ENCODE measurements around the gene RIPK1.

Gene RIPK1

DNA sequence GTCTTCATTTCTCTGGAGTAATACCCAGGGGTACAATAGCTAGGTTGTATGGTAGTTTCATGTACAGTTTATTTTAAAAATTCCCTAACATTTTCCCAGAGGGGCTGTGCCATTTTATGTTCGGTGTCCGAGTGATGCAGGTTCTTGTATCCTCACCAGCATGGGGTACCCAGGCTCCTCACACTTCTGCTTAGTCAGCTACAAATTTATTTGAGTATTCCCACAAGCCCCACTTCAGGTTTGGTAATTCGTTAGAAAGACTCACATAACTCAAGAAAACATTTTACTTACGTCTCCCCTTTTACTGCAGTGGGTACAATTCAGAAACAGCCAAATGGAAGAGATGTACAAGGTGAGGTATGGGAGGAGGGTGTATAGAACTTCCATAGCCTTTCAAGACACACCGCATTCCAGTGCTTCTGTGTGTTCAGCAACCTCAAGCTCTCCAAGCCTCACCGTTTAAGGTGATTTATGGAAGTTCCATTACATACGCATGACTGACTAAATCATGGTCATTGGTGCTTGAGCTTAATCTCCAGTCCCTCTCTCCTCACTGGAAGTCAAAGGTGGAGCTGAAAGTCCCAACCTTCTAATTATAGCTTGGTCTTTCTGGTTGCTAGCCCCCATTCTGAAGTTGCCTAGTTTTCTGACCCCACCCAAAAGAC lies 18.1 kb downstream of the RIPK1 start:
- DNase-seq = no peak

DNA sequence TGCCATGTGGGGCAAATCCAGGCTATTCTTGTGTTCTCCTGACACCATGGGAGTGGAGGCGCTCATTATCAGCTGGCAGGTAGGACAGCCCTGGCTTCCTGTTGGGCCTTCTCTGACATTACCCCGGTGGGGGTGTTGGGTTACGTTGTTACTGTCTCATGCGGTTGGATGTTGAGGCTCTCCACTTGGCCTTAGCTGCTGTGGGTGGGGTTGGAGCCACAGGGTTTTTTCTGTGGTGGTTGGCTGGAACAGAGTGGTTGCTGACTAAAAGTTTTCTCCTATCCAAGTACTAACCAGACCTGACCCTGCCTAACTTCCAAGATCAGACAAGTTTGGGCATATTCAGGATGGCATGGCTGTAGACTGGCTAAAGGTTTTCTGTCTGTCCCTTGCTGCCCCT lies 20.2 kb downstream of the RIPK1 start:
- DNase-seq = no peak

DNA sequence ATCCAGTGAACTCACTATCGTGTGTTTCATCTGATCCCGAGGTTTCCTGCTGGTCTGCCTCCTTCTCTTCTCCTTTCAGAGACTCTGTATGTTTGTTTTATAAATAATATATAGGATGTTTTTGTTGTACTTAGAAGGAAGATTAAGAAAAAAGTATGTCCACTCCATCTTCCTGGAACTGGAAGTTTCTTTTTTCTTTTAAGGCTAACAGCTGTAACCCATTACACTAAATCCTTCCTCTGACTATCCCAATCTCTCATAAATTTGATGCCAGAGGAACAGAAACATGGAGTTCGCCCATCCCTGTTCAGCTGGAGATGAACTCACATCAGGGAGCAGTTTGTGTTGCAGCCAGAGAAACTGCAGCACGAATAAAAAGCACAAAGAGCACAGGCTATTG lies 20.7 kb downstream of the RIPK1 start:
- no peak for DNase-seq

DNA sequence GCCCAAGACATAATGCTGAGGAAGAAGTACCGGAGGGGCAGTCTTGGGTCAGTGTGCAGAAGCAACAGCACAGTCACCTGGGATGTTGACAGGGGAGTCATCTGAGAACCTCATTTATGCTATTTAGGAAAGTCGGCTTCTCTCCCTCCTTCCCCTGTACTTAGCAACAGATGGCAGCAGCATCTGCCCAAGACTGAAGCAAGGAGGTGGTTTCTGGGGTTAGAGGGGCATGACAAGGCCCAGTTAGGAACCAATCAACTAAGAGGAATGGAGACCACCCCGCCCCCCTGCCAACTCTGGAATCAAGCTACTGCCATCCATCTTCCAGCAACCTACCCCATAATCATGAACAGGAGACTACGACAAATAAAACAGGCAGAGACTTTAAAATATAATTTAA lies 21.7 kb downstream of the RIPK1 start:
- no peak for DNase-seq

DNA sequence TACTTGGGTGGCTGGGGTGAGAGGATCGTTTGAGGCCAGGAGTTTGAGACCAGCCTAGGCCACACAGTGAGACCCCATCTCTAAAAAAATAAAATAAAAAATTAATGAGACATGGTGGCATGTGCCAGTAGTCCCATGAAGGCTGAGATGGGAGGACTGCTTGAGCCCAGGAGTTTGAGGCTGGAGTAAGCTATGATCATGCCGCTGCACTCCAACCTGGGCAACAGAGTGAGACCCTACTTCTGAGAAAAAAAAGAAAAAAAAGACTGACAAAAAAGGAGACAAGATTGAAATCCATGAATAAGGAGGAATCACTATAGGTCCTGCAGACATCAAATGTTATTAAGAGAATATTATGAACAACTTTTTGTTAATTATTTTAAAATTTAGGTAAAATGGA lies 26.5 kb downstream of the RIPK1 start:
- no peak for DNase-seq

DNA sequence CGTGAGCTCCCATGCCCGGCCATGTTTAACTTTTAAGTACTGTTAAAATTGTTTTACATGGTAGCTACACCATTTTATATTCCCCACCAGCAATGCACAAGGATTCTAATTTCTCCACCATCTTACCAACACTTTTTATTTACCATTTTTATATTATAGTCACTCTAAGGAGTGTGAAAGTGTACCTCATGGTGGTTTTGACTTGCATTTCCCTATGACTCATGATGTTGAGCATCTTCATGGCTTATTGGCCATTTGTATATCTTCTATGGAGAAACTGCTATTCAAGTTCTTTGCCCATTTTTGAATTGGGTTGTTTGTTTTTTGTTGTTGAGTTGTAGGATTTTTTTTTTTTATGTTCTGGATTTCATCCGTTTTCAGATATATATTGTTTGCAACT lies 34.6 kb downstream of the RIPK1 start:
- no peak for DNase-seq

DNA sequence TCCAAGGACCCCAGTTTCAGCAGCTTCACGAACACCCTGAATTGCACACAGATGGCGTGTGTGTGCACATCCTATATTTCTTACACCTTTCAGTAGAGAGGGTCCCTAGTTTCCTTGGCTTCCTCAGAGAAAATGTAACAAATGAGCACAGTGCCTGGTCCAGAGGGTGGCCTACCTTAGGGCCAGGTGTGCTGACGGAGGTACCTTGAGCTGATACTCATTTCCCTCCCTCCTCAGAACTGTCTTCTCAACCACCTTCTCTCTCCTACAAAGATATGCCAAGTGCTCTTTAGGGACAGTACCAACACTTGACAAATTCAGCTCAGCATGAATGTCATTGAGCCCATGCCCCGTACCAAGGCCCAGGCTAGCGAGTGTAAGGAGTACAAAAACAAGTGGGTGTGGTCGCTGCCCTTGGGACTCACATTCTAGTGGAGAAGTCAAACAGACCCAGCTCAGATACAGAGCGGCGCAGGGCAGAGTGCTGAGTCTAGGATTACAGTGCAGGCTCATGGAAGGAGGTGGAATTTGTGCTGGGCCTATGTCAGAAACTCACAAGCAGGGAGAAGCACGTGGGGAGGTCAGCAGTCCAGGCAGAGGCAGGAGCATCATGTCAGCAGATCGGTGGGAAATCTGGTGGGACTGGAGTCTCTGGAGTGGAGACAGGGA lies 40.6 kb downstream of the RIPK1 start:
- DNase-seq = no peak

DNA sequence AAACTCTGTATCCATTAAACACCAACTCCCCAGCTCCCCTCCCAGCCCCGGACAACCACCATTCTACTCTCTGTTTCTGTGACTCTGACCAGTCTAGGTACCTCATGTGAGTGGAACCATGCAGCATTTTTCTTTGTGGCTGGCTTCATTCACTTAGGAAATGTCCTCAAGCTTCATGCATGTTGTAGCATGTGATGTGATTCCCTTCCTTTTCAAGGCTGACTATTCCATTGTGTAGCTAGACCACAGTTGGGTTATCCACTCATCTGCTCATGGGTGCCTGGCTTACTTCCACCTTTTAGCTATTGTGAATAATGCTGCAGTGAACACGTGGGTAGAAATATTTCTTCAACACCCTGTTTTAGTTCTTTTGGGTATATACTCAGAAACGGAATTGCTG lies 41.5 kb downstream of the RIPK1 start:
- no peak for DNase-seq

DNA sequence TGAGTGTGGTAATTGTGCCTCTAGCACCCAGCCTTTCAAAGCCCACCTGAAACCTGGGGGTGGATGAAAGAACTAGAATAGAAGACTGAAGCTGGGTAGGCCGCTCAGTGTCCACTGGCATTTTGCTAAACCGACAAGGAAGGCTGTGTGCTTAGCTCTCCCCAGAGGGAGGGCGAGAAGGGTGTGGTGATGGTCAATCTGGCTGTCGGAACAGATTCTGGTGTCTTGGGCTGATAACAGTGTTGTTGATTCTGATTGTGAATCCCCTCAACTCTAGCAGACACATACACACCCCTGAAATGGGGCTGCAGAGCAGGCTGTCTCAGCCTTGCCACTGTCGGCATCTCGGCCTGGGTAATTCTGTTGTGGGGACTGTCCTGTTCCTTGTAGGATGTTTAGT lies 46.1 kb downstream of the RIPK1 start:
- DNase-seq = no peak

DNA sequence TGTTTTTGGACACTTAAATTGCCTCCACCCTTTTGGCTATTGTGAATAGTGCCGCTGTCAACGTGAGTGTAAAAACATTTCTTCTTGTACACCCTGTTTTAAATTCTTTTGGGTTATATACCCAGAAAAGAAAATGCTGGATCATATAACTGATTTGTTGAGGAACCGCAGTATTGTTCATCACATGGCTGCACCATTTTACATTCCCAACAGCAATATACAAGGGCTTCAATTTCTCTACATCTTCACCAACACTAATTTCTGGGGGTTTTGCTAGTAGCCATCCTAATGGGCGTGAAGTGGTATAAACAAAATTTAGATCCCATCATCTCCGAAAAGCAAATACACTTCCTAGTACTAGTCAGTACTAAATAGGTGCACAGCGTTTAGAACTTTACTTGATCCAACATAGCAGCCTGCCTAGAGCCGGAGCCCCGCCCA lies 49.6 kb downstream of the RIPK1 start:
- DNase-seq = no peak

DNA sequence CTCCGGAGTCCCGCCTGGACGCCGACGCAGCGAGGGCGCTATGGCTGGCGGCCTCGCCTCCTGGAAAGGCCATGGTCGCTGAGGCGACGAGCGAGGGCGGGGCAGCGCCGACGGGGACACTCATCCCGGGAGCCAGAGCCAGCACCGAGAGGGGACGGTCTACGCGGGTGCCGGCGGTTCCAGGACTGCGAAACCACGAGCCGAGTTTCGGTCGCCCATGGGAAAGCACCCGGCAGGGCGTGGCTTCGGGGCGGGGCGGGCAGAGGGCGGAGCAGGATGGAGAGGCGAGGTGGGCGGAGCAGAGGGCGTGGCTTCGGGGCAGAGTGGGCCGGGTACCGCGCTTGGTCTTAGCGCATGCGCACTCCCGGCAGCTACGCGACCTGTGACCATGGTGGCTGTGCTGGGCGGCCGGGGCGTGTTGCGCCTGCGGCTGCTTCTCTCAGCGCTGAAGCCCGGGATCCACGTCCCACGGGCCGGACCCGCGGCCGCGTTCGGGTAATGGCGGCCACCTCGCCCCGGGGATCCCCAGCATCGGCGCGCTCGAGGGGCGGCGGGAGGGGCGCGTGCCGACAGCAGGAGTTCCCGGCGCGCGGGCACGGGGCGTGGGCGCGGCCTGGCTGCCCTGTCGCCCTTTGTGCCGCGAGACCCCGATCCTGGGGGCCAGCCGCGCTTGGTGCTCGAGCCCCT lies 50.2 kb downstream of the RIPK1 start, which contains the start of gene BPHL:
Gene BPHL, plus strand, starts transcription at position 359 of the 687 bp plus-strand sequence. Its CDS starts 30 bp downstream, at position 389.
- DNase-seq = peak; percentile 85 to 96

DNA sequence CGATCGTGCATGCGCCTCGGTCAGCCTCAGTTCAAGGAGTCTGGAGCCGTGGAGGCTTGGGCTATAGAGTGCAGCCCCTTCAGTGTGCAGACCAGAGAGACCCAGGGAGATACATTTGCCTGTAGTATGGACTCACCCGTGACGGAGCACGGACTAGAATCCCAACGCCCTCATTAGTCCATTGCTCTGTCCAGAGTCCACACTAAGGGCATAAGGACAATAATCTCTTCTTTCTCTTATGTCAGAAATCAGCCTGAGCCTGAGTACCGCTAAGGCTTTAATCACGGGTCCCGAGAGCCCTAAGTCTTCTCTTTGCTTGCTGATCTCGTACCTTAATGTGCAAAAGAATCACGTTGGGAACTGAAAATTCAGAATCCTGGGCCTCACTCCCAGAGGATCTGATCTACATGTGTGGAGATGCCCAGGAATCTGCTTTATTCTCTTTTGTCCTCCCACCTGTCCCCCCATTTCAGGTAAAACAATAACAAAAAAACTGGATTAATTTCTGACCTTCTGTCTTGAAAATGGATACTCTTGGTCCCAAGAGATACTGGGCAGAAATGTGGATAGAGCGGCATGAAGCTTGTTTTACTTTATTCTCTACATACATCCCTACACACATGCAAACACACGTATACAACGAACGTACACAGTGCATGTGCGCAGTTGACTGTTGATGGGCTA lies 50.9 kb downstream of the RIPK1 start:
- no peak for DNase-seq

DNA sequence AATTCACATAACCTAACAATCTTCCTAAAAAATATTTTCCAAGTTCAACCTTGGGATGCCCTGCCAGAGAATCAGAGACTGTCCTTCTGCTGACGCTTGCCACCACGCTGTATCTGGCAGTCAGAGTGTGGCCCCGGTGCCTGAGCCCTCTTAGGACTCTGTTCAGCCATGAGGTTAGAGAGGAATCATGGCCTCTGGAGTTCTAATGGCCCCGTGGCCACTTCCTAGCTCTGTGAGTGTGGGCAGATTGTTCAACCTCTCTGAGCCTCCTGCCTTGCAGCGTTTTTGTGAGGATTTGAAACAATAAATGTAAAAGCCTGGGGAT lies 52.4 kb downstream of the RIPK1 start:
- no peak for DNase-seq

DNA sequence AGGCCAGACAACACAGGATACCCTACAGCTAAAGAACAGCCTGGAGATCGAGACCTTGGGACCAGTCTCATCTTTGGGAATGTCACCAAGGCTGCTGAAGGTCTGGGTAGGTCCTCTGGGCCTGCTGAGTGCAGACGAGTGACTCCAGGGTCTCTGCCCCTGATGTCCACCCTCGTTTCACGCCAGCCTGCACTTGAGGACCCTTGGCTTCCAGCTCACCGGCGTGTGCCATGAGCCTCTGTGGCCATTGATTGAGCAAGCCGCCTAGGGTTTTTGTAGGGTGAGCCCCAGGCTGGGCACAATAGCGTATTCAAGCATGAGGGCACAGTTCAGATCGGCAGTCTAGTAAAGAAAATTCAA lies 54.5 kb downstream of the RIPK1 start:
- no peak for DNase-seq

DNA sequence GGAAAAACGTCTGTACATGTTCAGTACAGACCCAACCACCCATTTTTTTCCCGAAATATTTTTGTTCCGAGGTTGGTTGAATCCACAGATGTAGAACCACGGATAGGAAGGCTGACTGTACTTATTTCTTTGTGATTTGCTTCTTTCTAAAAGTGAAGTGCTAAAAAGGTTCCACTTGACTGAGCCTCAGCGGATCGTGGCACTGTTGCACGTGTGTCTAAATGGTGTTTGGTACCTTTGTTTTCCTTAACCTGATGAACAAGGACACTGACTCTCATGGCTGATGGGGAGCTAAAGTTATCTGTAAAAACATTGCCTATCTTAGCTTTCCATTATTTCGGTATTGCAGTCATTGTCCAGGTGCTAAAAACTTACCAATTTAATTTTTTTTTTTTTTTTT lies 56.4 kb downstream of the RIPK1 start:
- DNase-seq = no peak

DNA sequence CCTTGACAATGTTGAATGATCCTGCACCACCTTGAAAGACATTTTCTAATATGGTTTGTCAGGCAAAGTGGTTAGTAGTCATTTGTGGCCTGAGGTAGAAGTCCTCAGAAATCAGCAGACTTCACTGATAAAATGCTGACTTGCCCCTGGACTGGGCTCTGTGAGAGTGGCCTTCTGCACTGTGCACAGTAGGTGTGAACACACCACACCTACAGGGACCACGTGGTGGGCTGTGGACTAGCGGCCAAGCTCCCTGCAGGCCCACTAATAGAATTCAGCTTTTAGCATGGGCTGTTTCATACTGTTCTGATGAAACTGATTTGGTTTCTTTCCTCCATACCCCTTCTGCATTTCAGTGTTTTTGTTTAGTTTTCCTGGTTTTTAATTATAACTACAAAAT lies 57.5 kb downstream of the RIPK1 start:
- no peak for DNase-seq

DNA sequence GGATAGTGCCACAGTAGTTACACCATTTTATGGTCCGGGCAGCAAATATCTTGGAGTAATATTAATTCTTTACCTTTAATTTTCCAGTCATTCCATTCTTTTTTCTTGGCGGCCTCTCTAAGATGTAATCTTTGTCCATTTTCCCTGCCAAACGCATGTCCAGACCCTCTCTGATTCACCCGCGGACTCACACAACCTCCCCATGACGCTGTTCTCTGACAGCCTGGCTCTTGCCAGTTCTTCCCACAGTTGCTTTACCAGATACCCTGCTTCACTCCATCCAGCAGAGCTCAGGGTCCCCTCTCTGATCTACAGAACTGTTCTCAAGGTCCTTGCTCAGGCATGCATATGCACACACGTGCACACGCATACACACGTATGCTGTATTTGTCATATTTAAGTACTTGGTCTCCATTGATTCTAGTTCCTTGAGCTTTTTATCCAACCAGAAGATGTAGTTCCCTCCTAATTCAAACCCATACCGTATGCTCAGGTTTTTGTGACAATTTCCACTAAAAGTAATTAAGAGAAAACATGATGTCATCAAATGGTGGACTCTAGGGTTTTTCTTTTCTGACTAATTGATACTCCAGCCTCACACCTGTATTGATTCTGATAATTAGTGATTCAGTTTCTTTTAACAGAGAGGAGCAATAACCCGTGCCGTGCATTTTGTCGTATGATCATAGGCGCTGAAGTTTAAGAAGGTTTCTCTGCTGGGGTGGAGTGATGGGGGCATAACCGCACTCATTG lies 60.2 kb downstream of the RIPK1 start:
- no peak for DNase-seq

DNA sequence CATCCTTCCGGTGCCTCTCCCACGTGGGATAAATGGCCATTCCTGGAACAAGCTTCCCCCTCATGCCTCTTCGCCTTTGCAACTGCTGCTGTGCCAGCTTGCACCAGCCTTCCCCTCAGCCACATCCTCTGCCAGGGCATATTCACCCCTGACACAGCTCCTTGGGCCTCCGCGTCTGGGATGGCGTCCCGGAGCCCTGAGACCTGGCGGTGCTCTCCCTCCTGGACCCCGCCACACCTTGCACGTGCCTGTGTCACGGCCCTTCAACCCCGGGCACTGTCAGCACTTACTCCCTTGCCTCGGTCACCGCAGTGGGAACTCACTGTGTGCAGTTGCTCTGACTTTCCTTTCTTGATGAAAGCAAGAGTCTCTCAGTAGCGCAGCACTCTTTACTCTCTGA lies 63.4 kb downstream of the RIPK1 start:
- no peak for DNase-seq

DNA sequence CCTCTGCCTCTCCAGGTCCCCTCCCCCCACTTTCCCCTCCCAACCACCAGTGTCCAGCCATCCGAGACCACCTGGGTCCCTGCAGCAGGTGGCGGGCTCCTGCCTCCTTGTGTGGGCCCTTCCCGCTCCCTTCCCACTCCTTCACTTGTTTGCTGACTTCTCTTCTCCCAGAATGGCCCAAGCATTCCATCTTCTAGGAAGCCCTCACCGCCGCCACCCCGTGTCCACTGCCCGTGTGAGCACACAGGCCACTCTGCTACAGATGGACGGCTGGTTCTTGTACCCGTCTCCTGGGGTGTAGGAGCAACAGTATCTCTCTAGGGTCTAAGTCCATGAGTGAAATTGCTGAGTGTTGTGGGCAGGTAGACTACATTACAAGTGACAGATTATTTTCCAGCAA lies 65.2 kb downstream of the RIPK1 start:
- DNase-seq = no peak

DNA sequence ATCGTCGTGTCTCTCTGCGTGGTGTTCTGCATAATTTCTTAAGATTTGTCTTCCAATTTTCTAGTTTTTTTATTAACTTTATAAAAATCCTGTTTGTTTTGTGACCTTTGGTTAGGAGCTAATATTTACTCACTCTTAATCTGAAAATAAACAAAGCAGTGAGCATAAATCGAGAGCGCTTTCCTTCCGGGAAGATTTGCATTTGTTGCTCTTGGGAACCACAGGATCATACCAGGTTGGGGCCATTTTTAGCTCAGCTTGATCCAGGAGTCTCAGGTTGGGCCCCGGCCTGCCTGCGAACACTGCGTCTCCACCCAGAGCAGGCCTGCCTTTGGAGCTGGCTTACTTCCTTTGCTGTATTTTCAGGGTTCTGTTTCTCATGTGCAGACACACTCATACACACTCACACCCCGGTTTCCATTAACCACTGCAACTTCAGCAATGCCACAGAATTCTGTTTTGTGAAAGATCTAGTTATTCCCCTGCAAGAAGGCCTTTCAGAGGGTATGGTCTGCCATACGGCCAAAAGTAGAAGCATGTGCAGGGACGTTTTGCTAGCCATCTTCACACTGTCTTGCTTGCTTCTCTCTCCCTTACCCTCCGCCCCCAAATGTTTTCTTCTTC lies 67.5 kb downstream of the RIPK1 start:
- DNase-seq = peak; percentile 17 to 55

DNA sequence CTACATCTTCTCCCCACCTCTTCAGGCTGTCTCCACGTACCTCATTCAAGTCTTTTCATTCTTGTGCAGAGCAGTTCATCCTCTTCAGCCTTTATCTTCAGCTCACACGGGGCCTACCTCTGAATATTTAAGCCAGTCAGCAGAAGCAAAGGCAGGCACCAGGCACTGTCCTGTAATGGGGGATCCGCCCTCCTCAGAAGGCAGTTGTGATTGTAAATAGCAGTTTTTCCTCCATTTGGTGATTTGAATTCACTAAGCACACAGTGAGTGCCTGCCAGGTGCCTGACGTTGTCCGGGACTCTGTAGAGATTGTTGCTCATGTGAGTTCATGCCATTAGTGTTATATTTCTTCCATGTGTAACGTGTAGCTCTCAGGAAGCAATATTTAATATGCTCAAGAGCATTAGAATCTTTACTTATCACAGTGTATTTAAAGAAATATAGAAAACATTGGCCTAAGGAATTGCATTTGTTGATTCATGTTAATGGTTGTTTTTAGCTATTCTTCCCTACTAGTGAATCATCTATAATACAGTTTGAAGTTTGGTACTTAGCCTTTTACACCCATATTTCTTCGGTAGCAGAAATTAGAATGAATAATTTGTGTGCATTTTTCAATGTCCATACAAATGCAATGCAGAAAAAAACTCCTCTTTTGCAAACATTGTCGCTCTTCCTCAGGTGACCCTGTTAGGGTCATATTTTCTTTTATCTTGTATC lies 68.2 kb downstream of the RIPK1 start:
- DNase-seq = peak; percentile 19 to 22

Measured in SHP77 (cell line).